Panc1 (cell line): ENCODE results near the gene HLA-DMB. TPM values are rescaled to one million over a fixed set of nuclear protein-coding genes. Genes with fewer than 3 reads are reported as not detected.
A peak's percentile ranks its signal among the peaks of the same experiment; 100 is the strongest.

Experiments used
- ATAC-seq: fragments of 200-7000 bp; cut with Tn5 transposase; 2 replicates; pipeline ENCODE4 v1.9.1; 2020; ENCODE audit warnings: mild to moderate bottlenecking, moderate library complexity
- BruUV-seq: library from RNA; stranded (reverse); fragments of 400-500 nt; replicated peaks from 2 replicates; lab custom pipeline; 2021; lab: Mats Ljungman, UMichigan
- CTCF ChIA-PET: fragments of 300-600 bp; sonication (Branson Sonifier 250); formaldehyde crosslinking; loops from one replicate; lab custom pipeline; 2022; ENCODE audit warnings: antibody characterized with exemption; lab: Charles Lee
- POLR2A ChIA-PET: fragments of 300-600 bp; sonication (Branson Sonifier 250); formaldehyde crosslinking; loops from one replicate; lab custom pipeline; 2022; ENCODE audit warnings: antibody characterized with exemption; lab: Charles Lee
- DNase-seq: peaks from one replicate; pipeline ENCODE4 v3.0.0-alpha.2; 2010; ENCODE audit warnings: low read depth, low spot score
- H3K27ac ChIP-seq: 2 replicates; pipeline ENCODE4 v1.5.1; 2011; ENCODE audit warnings: mild to moderate bottlenecking, low read length, inconsistent platforms
- H3K27me3 ChIP-seq: fragments of 200-500 bp; sonication (Bioruptor generic); 2 replicates; pipeline ENCODE4 v1.6.0; 2014; ENCODE audit warnings: low read length, inconsistent platforms; ENCODE audit not compliant: control insufficient read depth, insufficient read depth
- H3K36me3 ChIP-seq: fragments of 200-500 bp; sonication (Bioruptor generic); 2 replicates; pipeline ENCODE4 v1.5.1; 2014; ENCODE audit warnings: inconsistent platforms, mild to moderate bottlenecking, low read length, moderate library complexity; ENCODE audit not compliant: control insufficient read depth, insufficient read depth
- H3K4me1 ChIP-seq: 2 replicates; pipeline ENCODE4 v1.5.1; 2011; ENCODE audit warnings: inconsistent platforms, mild to moderate bottlenecking, low read length, moderate library complexity; ENCODE audit not compliant: control insufficient read depth, insufficient read depth
- H3K4me3 ChIP-seq, 2 experiments: 2 replicates each; pipeline ENCODE4 v1.5.1; 2011 to 2012; ENCODE audit warnings: low read depth in 2 of 2, low read length in 2 of 2, mild to moderate bottlenecking in 2 of 2, inconsistent platforms in 1 of 2, moderate library complexity in 1 of 2
- H3K9me3 ChIP-seq: fragments of 200-500 bp; sonication (Bioruptor generic); 2 replicates; pipeline ENCODE4 v1.5.1; 2014; ENCODE audit warnings: low read depth, mild to moderate bottlenecking, inconsistent platforms, low read length, moderate library complexity; ENCODE audit not compliant: control insufficient read depth, insufficient read depth
- CTCF ChIP-seq: fragments of 450-650 bp; IDR thresholded peaks from 2 replicates; pipeline ENCODE4 v1.5.1; 2017; ENCODE audit warnings: mild to moderate bottlenecking
- POLR2AphosphoS5 ChIP-seq: IDR thresholded peaks from 2 replicates; pipeline ENCODE4 v1.6.1; 2012; ENCODE audit warnings: mild to moderate bottlenecking, low read depth, low read length, moderate library complexity
- REST ChIP-seq, 2 experiments: IDR thresholded peaks; 2 replicates each; pipeline ENCODE4 v1.6.1; 2011 to 2012; ENCODE audit warnings: low read depth in 2 of 2, control low read depth in 1 of 2, low read length in 1 of 2, mild to moderate bottlenecking in 1 of 2, moderate library complexity in 1 of 2; ENCODE audit not compliant: insufficient read depth in 1 of 2
- SIN3A ChIP-seq: IDR thresholded peaks from 2 replicates; pipeline ENCODE4 v1.6.1; 2012; ENCODE audit warnings: low read depth, mild to moderate bottlenecking, low read length, moderate library complexity, borderline replicate concordance; ENCODE audit not compliant: insufficient read depth
- TCF7L2 ChIP-seq: IDR thresholded peaks from 2 replicates; pipeline ENCODE4 v1.6.1; 2011; ENCODE audit warnings: mild to moderate bottlenecking, low read depth, low read length, inconsistent platforms
- in situ Hi-C: cut with HindIII; loops from 2 replicates; pipeline ENCODE4 v1.10.0; 2016; ENCODE audit warnings: low sequenced_read_pairs, low pct_unique_long_range_greater_than_20kb
- intact Hi-C: fragments of 100-400 bp; cut with micrococcal nuclease; formaldehyde crosslinking; loops from one replicate; pipeline ENCODE4 v1.10.0; 2022; ENCODE audit not compliant: unreplicated experiment
- total RNA-seq: library from RNA; stranded (reverse); gene quantifications from one replicate; pipeline ENCODE4 v1.2.1, GENCODE V29; 2021; ENCODE audit not compliant: unreplicated experiment

The HLA-DMB gene
- total RNA-seq, 1 experiment from 2014 or later = 0.44 TPM

- peaks cover 72% of the 10 kb centered on the region for H3K4me1 ChIP-seq
- peaks cover 63% of the 10 kb centered on the region for H3K36me3 ChIP-seq
- ChIA-PET CTCF (interaction anchor here (0.7 kb wide), 2 partner anchors 21 to 67 kb away, joined by 3 read pairs; no protein-coding TSS in a partner anchor), POLR2A (interaction anchor here (1.2 to 3.2 kb wide), 2 partner anchors 9 to 11 kb away, joined by 12 to 26 read pairs; partner anchors contain the start of gene BRD2)
- DNase-seq (no peak), ATAC-seq (no peak)
- H3K27me3 ChIP-seq = no peaks in the 10 kb centered on the region
- no peaks in the 10 kb centered on the region for H3K9me3 ChIP-seq
- BruUV-seq = TSS peak; percentile 9
- TF ChIP-seq SIN3A (no peak), POLR2AphosphoS5 (peak; percentile 39; the same call in 1 of the 2 replicates), REST (IDR thresholded peaks at IDR 0.05; ENCODE audit: insufficient read depth in 1 of 2, low read depth in 2 of 2, low read length in 1 of 2) (no peak), CTCF (no peak), TCF7L2 (no peak)
- intact Hi-C loops (loop anchor here (5.0 kb wide), 1 partner anchor 93 kb away; no protein-coding TSS in a partner anchor), in situ Hi-C loops (no loop called here)
- no peak overlapping the region; the same call in 1 of the 2 replicates for H3K27ac ChIP-seq
- H3K4me3 ChIP-seq = no peak overlapping the region
These were observed 39.1 kb upstream of the HLA-DMB start for GRCh38 chr6:32979720-32980487.

- Histone ChIP-seq H3K36me3 (peaks cover 73% of the 10 kb centered on the region), H3K27ac (peak overlapping the region; percentile 17; the same call in 1 of the 2 replicates), H3K9me3 (no peaks in the 10 kb centered on the region), H3K27me3 (no peaks in the 10 kb centered on the region), H3K4me3 (no peak overlapping the region), H3K4me1 (peaks cover 69% of the 10 kb centered on the region)
- no peak for ATAC-seq
- CTCF ChIA-PET = no interaction called here
- TF ChIP-seq CTCF (no peak), SIN3A (no peak), POLR2AphosphoS5 (0 out of 2 replicates have a peak, but pooled peaks have one; percentile 16), TCF7L2 (no peak), REST (IDR thresholded peaks at IDR 0.05; ENCODE audit: insufficient read depth in 1 of 2, low read depth in 2 of 2, low read length in 1 of 2) (no peak)
- POLR2A ChIA-PET = no interaction called here
- no peak for DNase-seq
- intact Hi-C loops = no loop called here
- in situ Hi-C loops = no loop called here
- BruUV-seq = no TSS peak
These were observed 37.1 kb upstream of the HLA-DMB start for GRCh38 chr6:32977953-32978324.
